HCT116 (cell line): ENCODE data around the gene EML4. TPM values are rescaled to one million over a fixed set of nuclear protein-coding genes. Genes with fewer than 3 reads are reported as not detected.
"Not testable (repeated sequence)": the region's sequence is repeated elsewhere in the genome, so short reads cannot be mapped to it uniquely, and the experiment has no call there.

Experiments used
- ATAC-seq: fragments of 200-7000 bp; cut with Tn5 transposase; 2 replicates; pipeline ENCODE4 v1.9.1; 2020; ENCODE audit warnings: mild to moderate bottlenecking, moderate library complexity
- BruUV-seq: library from RNA; stranded (reverse); fragments of 400-500 nt; replicated peaks from 2 replicates; lab custom pipeline; 2021; lab: Mats Ljungman, UMichigan
- CTCF ChIA-PET: fragments of 300-600 bp; sonication (Branson Sonifier 250); formaldehyde crosslinking; loops from one replicate; lab custom pipeline; 2021; ENCODE audit warnings: antibody characterized with exemption; lab: Charles Lee
- POLR2A ChIA-PET: fragments of 300-600, 350-600 bp; sonication (Branson Sonifier 250); formaldehyde crosslinking; loops from one replicate; lab custom pipeline; 2021; ENCODE audit warnings: antibody characterized with exemption; lab: Charles Lee
- RAD21 ChIA-PET, 2 experiments: fragments of 300-600 bp; sonication (Branson Sonifier 250); formaldehyde crosslinking; loops; one replicate each; lab custom pipeline; 2023; ENCODE audit warnings: low total read pairs in 2 of 2; ENCODE audit not compliant: uncharacterized antibody in 2 of 2, unreplicated experiment in 2 of 2, low non-redundant PET in 1 of 2; lab: Charles Lee
- DNase-seq: peaks from one replicate; pipeline ENCODE4 v3.0.0-alpha.2; 2010; ENCODE audit warnings: low read depth, low spot score
- H2AFZ ChIP-seq: fragments of 200-600 bp; shearing (Covaris generic), sonication (generic); 2 replicates; pipeline ENCODE4 v1.6.1; 2017; ENCODE audit warnings: low read depth, mixed run types, mixed read lengths, antibody characterized with exemption, low read length; ENCODE audit not compliant: poor library complexity, severe bottlenecking
- H3K27ac ChIP-seq: 2 replicates; pipeline ENCODE4 v1.5.1; 2012; ENCODE audit warnings: low read depth, low read length
- H3K27me3 ChIP-seq: fragments of 200-600 bp; sonication (generic); 2 replicates; pipeline ENCODE4 v1.6.1; 2016; ENCODE audit warnings: mixed run types, low read length, mixed read lengths; ENCODE audit not compliant: insufficient read depth
- H3K36me3 ChIP-seq, 2 experiments: fragments of 200-500 bp in 1 of 2; fragments of 200-600 bp in 1 of 2; sonication (Bioruptor generic) in 1 of 2; sonication (generic) in 1 of 2; 2 replicates each; pipeline versions ENCODE4 v1.5.1 to v1.6.1; 2014 to 2016; ENCODE audit warnings: low read length in 2 of 2, inconsistent platforms in 1 of 2, mixed read lengths in 1 of 2, mixed run types in 1 of 2; ENCODE audit not compliant: insufficient read depth in 2 of 2, control insufficient read depth in 1 of 2
- H3K4me1 ChIP-seq, 2 experiments: fragments of 200-600 bp in 1 of 2; sonication (generic) in 1 of 2; 2 replicates each; pipeline versions ENCODE4 v1.5.1 to v1.6.1; 2012 to 2017; ENCODE audit warnings: low read length in 2 of 2, inconsistent platforms in 1 of 2, mild to moderate bottlenecking in 1 of 2, mixed read lengths in 1 of 2, mixed run types in 1 of 2, moderate library complexity in 1 of 2; ENCODE audit not compliant: insufficient read depth in 2 of 2, control insufficient read depth in 1 of 2
- H3K4me2 ChIP-seq: fragments of 200-600 bp; sonication (generic); 2 replicates; pipeline ENCODE4 v1.6.1; 2017; ENCODE audit warnings: mixed run types, low read length, mixed read lengths
- H3K4me3 ChIP-seq, 2 experiments: fragments of 200-600 bp in 1 of 2; sonication (generic) in 1 of 2; replicated peaks in 1 of 2; 2 replicates each; pipeline ENCODE4 v1.5.1; 2011 to 2016; ENCODE audit warnings: low read length in 2 of 2, control low read depth in 1 of 2, low read depth in 1 of 2, mild to moderate bottlenecking in 1 of 2, mixed read lengths in 1 of 2, mixed run types in 1 of 2
- H3K79me2 ChIP-seq: fragments of 200-600 bp; sonication (generic); 2 replicates; pipeline ENCODE4 v1.6.1; 2017; ENCODE audit warnings: mild to moderate bottlenecking, mixed run types, low read length, moderate library complexity, mixed read lengths; ENCODE audit not compliant: insufficient read depth
- H3K9ac ChIP-seq: fragments of 200-600 bp; sonication (generic); 2 replicates; pipeline ENCODE4 v1.6.1; 2016; ENCODE audit warnings: low read length, mixed read lengths
- H3K9me2 ChIP-seq: fragments of 200-600 bp; sonication (generic), shearing (Covaris generic); 2 replicates; pipeline ENCODE4 v1.6.1; 2017; ENCODE audit warnings: mixed run types, mild to moderate bottlenecking, moderate library complexity; ENCODE audit not compliant: insufficient read depth
- H3K9me3 ChIP-seq, 2 experiments: fragments of 200-500 bp in 1 of 2; fragments of 200-600 bp in 1 of 2; sonication (Bioruptor generic) in 1 of 2; sonication (generic) in 1 of 2; 2 replicates each; pipeline ENCODE4 v1.6.1; 2014 to 2017; ENCODE audit warnings: low read length in 2 of 2, mixed read lengths in 2 of 2, inconsistent platforms in 1 of 2, low read depth in 1 of 2, mild to moderate bottlenecking in 1 of 2, mixed run types in 1 of 2, moderate library complexity in 1 of 2; ENCODE audit not compliant: control insufficient read depth in 1 of 2, insufficient read depth in 1 of 2
- H4K20me1 ChIP-seq: fragments of 200-600 bp; sonication (generic), shearing (Covaris generic); 2 replicates; pipeline ENCODE4 v1.6.1; 2017; ENCODE audit warnings: mixed run types, mild to moderate bottlenecking, moderate library complexity; ENCODE audit not compliant: insufficient read depth
- FOSL1 ChIP-seq: IDR thresholded peaks from 2 replicates; pipeline ENCODE4 v1.6.1; 2012; ENCODE audit warnings: low read depth
- POLR2AphosphoS5 ChIP-seq: IDR thresholded peaks from 2 replicates; pipeline ENCODE4 v1.6.1; 2011; ENCODE audit warnings: mild to moderate bottlenecking, low read depth, low read length, moderate library complexity
- ZNF274 ChIP-seq: fragments of 200-500 bp; sonication (Bioruptor generic); IDR thresholded peaks from 2 replicates; pipeline ENCODE4 v1.6.1; 2014; ENCODE audit warnings: mild to moderate bottlenecking, low read depth, low read length, inconsistent platforms
- intact Hi-C: fragments of 100-400 bp; cut with micrococcal nuclease; formaldehyde crosslinking; loops from 2 replicates; pipeline ENCODE4 v1.10.0; 2022
- total RNA-seq: library from RNA; stranded (reverse); gene quantifications from one replicate; pipeline ENCODE4 v1.2.1, GENCODE V29; 2021; ENCODE audit not compliant: unreplicated experiment
- TF ChIP-seq, protein P1 (sequence below): IDR thresholded peaks from 2 replicates; pipeline ENCODE4 v1.6.1; 2011; ENCODE audit warnings: mild to moderate bottlenecking, low read length, moderate library complexity; ENCODE audit not compliant: insufficient replicate concordance; ENCODE audit errors: extremely low read depth
- TF ChIP-seq, protein P2 (sequence below): IDR thresholded peaks from 2 replicates; pipeline ENCODE4 v1.6.1; 2012; ENCODE audit warnings: low read depth

The EML4 gene
- total RNA-seq, 1 experiment from 2014 or later = 53.5 TPM

DNA sequence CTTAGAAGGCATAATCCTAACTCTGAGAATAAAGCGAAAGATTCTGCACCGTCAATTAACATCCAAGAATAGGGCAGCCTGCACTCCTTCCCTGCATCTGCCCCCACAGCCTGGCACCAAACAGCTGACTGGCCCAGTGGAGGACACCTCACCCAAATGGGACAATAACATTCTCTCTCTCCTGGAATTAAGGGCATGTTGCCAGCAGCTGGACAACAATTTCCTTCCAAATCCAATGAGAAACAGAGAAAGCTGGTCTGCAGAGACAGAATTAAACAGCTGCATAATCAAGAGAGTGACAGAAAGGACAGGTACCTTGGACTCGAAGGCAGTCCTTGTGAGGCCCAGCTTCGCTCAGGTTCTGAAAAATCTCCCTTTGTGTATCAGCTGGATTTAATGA lies 176.8 kb downstream of the EML4 start:
- peaks cover 56% of the 10 kb centered on the region for H3K79me2 ChIP-seq

DNA sequence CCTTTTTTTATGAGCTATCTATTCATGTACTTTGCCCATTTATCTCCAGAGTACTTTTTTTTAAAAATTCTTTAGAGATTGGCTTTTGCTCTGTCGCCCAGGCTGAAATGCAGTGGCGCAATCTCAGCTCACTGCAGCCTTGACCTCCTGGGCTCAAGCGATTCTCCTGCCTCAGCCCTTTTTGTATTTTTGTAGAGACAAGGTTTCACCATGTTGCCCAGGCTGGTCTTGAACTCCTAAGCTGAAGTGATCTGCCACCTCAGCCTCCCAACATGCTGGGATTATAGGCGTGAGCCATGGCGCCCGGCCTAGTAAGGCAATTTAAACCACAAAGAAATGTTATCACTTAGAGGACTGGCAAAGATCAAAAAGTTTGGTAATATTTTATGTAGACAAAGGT lies 177.7 kb downstream of the EML4 start:
- BruUV-seq, H2AFZ ChIP-seq, H3K27ac ChIP-seq, H3K36me3 ChIP-seq, H3K9ac ChIP-seq, H3K9me2 ChIP-seq, H3K9me3 ChIP-seq, H4K20me1 ChIP-seq, ATAC-seq, POLR2A ChIA-PET, H3K27me3 ChIP-seq, H3K4me3 ChIP-seq, DNase-seq, H3K4me2 ChIP-seq, CTCF ChIA-PET, intact Hi-C loops: not testable (repeated sequence)
- RAD21 ChIA-PET = interaction anchor here in 1 of 2 experiments (0.6 kb wide), 1 partner anchor 300 kb away, joined by 4 read pairs; no protein-coding TSS in a partner anchor
- Histone ChIP-seq H3K79me2 (peaks cover 63% of the 10 kb centered on the region), H3K4me1 (peaks cover 4 to 16% of the 10 kb centered on the region in 2 experiments; a peak in 3 of 4 replicates)

More for the DNA sequence above, 176.8 kb downstream of the EML4 start:
- DNase-seq = no peak
- CTCF ChIA-PET = no interaction called here
- Histone ChIP-seq H3K27ac (no peak overlapping the region), H4K20me1 (no peaks in the 10 kb centered on the region), H3K4me2 (no peak overlapping the region), H3K27me3 (no peaks in the 10 kb centered on the region)
- TF ChIP-seq FOSL1 (no peak), ZNF274 (no peak), POLR2AphosphoS5 (no peak)
- TF ChIP-seq, protein P1, sequence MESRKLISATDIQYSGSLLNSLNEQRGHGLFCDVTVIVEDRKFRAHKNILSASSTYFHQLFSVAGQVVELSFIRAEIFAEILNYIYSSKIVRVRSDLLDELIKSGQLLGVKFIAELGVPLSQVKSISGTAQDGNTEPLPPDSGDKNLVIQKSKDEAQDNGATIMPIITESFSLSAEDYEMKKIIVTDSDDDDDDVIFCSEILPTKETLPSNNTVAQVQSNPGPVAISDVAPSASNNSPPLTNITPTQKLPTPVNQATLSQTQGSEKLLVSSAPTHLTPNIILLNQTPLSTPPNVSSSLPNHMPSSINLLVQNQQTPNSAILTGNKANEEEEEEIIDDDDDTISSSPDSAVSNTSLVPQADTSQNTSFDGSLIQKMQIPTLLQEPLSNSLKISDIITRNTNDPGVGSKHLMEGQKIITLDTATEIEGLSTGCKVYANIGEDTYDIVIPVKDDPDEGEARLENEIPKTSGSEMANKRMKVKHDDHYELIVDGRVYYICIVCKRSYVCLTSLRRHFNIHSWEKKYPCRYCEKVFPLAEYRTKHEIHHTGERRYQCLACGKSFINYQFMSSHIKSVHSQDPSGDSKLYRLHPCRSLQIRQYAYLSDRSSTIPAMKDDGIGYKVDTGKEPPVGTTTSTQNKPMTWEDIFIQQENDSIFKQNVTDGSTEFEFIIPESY = no peak
- TF ChIP-seq, protein P2, sequence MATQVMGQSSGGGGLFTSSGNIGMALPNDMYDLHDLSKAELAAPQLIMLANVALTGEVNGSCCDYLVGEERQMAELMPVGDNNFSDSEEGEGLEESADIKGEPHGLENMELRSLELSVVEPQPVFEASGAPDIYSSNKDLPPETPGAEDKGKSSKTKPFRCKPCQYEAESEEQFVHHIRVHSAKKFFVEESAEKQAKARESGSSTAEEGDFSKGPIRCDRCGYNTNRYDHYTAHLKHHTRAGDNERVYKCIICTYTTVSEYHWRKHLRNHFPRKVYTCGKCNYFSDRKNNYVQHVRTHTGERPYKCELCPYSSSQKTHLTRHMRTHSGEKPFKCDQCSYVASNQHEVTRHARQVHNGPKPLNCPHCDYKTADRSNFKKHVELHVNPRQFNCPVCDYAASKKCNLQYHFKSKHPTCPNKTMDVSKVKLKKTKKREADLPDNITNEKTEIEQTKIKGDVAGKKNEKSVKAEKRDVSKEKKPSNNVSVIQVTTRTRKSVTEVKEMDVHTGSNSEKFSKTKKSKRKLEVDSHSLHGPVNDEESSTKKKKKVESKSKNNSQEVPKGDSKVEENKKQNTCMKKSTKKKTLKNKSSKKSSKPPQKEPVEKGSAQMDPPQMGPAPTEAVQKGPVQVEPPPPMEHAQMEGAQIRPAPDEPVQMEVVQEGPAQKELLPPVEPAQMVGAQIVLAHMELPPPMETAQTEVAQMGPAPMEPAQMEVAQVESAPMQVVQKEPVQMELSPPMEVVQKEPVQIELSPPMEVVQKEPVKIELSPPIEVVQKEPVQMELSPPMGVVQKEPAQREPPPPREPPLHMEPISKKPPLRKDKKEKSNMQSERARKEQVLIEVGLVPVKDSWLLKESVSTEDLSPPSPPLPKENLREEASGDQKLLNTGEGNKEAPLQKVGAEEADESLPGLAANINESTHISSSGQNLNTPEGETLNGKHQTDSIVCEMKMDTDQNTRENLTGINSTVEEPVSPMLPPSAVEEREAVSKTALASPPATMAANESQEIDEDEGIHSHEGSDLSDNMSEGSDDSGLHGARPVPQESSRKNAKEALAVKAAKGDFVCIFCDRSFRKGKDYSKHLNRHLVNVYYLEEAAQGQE = no peak
- TF ChIP-seq, all 23 proteins: peak for 0
- Histone ChIP-seq H3K9me3 (no peaks in the 10 kb centered on the region), H3K4me3 (no peak overlapping the region), H3K4me1 (peaks cover 4 to 16% of the 10 kb centered on the region in 2 experiments; a peak in 3 of 4 replicates), H3K9ac (no peak overlapping the region), H3K9me2 (no peaks in the 10 kb centered on the region), H3K36me3 (no peaks in the 10 kb centered on the region), H2AFZ (no peak overlapping the region)
- ChIA-PET RAD21 (no interaction called here), POLR2A (no interaction called here)
- intact Hi-C loops = no loop called here
- no peak for ATAC-seq
- BruUV-seq = no TSS peak

DNA sequence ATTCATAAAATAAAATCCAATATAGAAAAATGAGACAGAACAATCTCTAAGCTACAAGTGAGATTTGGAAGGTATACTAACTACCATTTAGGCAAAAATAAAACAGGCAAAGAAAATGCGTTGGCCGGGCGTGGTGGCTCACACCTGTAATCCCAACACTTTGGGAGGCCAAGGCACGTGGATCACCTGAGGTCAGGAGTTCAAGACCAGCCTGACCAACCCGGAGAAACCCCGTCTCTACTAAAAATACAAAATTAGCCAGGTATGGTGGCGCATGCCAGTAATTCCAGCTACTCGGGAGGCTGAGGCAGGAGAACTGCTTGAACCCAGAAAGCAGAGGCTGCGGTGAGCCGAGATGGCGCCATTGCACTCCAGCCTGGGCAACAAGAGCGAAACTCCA lies 178.4 kb downstream of the EML4 start:
- H3K27ac ChIP-seq, intact Hi-C loops, H3K36me3 ChIP-seq, POLR2A ChIA-PET, DNase-seq, RAD21 ChIA-PET, H3K9ac ChIP-seq, H3K4me2 ChIP-seq, H3K4me3 ChIP-seq, CTCF ChIA-PET, H3K27me3 ChIP-seq, H2AFZ ChIP-seq, H4K20me1 ChIP-seq, H3K9me2 ChIP-seq, ATAC-seq, H3K9me3 ChIP-seq, BruUV-seq: not testable (repeated sequence)
- Histone ChIP-seq H3K79me2 (peaks cover 64% of the 10 kb centered on the region), H3K4me1 (peaks cover 4 to 11% of the 10 kb centered on the region in 2 experiments; a peak in 3 of 4 replicates)
